MM.1S (cell line): ENCODE data around the gene GTPBP6.
"Not testable (repeated sequence)": the region's sequence is repeated elsewhere in the genome, so short reads cannot be mapped to it uniquely, and the experiment has no call there.

ENCODE experiments used
- DNase-seq: peaks from one replicate; pipeline ENCODE4 v3.0.0-alpha.2; 2015
- H2AFZ ChIP-seq: fragments of 300-600 bp; sonication (generic); 2 replicates; pipeline ENCODE4 v1.6.0; 2016; ENCODE audit warnings: antibody characterized with exemption, low read length
- H3F3A ChIP-seq: fragments of 300-600 bp; sonication (generic); 2 replicates; pipeline ENCODE4 v1.6.1; 2016; ENCODE audit warnings: mild to moderate bottlenecking, antibody characterized with exemption, low read length, moderate library complexity, mixed read lengths; ENCODE audit not compliant: insufficient read depth
- H3K27ac ChIP-seq: fragments of 300-600 bp; sonication (generic); 2 replicates; pipeline ENCODE4 v1.5.1; 2016; ENCODE audit warnings: mild to moderate bottlenecking, low read length
- H3K27me3 ChIP-seq: fragments of 300-600 bp; sonication (generic); replicated peaks from 2 replicates; pipeline ENCODE4 v1.6.0; 2016; ENCODE audit warnings: low read length; ENCODE audit not compliant: insufficient read depth
- H3K36me3 ChIP-seq: fragments of 300-600 bp; sonication (generic); replicated peaks from 2 replicates; pipeline ENCODE4 v1.6.1; 2016; ENCODE audit warnings: mild to moderate bottlenecking, low read length, mixed read lengths; ENCODE audit not compliant: insufficient read depth
- H3K4me1 ChIP-seq: fragments of 300-600 bp; sonication (generic); 2 replicates; pipeline ENCODE4 v1.6.1; 2016; ENCODE audit warnings: low read length, mixed read lengths
- H3K4me2 ChIP-seq: fragments of 300-600 bp; sonication (generic); 2 replicates; pipeline ENCODE4 v1.6.0; 2016; ENCODE audit warnings: low read depth, low read length
- H3K4me3 ChIP-seq: fragments of 300-600 bp; sonication (generic); 2 replicates; pipeline ENCODE4 v1.5.1; 2016; ENCODE audit warnings: low read length, mixed read lengths
- H3K79me2 ChIP-seq: fragments of 300-600 bp; sonication (generic); 2 replicates; pipeline ENCODE4 v1.6.1; 2016; ENCODE audit warnings: mixed run types, low read length, mixed read lengths
- H3K9ac ChIP-seq: fragments of 300-600 bp; sonication (generic); 2 replicates; pipeline ENCODE4 v1.6.1; 2016; ENCODE audit warnings: low read length, mixed read lengths
- H3K9me2 ChIP-seq: fragments of 300-600 bp; sonication (generic); replicated peaks from 2 replicates; pipeline ENCODE4 v1.6.1; 2016; ENCODE audit warnings: mild to moderate bottlenecking, low read length, mixed read lengths; ENCODE audit not compliant: insufficient read depth
- H3K9me3 ChIP-seq: fragments of 300-600 bp; sonication (generic); replicated peaks from 2 replicates; pipeline ENCODE4 v1.6.1; 2016; ENCODE audit warnings: mild to moderate bottlenecking, low read length, mixed read lengths; ENCODE audit not compliant: insufficient read depth
- H4K20me1 ChIP-seq: fragments of 300-600 bp; sonication (generic); 2 replicates; pipeline ENCODE4 v1.6.1; 2016; ENCODE audit warnings: mild to moderate bottlenecking, low read length, moderate library complexity, mixed read lengths; ENCODE audit not compliant: insufficient read depth
- CTCF ChIP-seq: fragments of 300-600 bp; sonication (generic); IDR thresholded peaks from 2 replicates; pipeline ENCODE4 v1.5.1; 2016; ENCODE audit warnings: antibody characterized with exemption, low read length, mixed read lengths
- EZH2 ChIP-seq: fragments of 300-600 bp; sonication (generic); optimal IDR thresholded peaks from 2 replicates; pipeline ENCODE3; 2017; ENCODE audit warnings: low read depth, mild to moderate bottlenecking, antibody characterized with exemption, low read length, mixed read lengths
- EZH2phosphoT487 ChIP-seq: fragments of 300-600 bp; sonication (generic); IDR thresholded peaks from 2 replicates; pipeline ENCODE4 v1.6.1; 2018; ENCODE audit warnings: antibody characterized with exemption, low read length

The GTPBP6 gene

GRCh38 chrX:307261-308111, 11.1 kb downstream of the GTPBP6 start:
- Histone ChIP-seq H3K36me3 (no peaks in the 10 kb centered on the region), H3K79me2 (no peaks in the 10 kb centered on the region), H4K20me1 (no peaks in the 10 kb centered on the region), H3K27me3 (no peaks in the 10 kb centered on the region), H3K4me1 (no peaks in the 10 kb centered on the region), H3K9ac (no peak overlapping the region), H2AFZ (no peak overlapping the region), H3K4me3 (no peak overlapping the region), H3F3A (no peaks in the 10 kb centered on the region), H3K9me3 (no peaks in the 10 kb centered on the region), H3K9me2 (no peaks in the 10 kb centered on the region), H3K4me2 (no peak overlapping the region), H3K27ac (no peak overlapping the region)
- DNase-seq, result no peak
- no peak for TF ChIP-seq CTCF
- TF ChIP-seq EZH2, result no peak
- no peak for TF ChIP-seq EZH2phosphoT487

GRCh38 chrX:306614-307251, 11.9 kb downstream of the GTPBP6 start:
- H4K20me1 ChIP-seq, H3K27me3 ChIP-seq, DNase-seq, H3K9me2 ChIP-seq, H3K4me2 ChIP-seq, H3K9ac ChIP-seq, H3K36me3 ChIP-seq, H3F3A ChIP-seq, H3K4me1 ChIP-seq, H3K9me3 ChIP-seq, H3K79me2 ChIP-seq, H3K27ac ChIP-seq, H3K4me3 ChIP-seq, H2AFZ ChIP-seq: not testable (repeated sequence)

GRCh38 chrX:305781-306613, 12.6 kb downstream of the GTPBP6 start:
- not testable (repeated sequence) for H3K9me3 ChIP-seq, H4K20me1 ChIP-seq, H2AFZ ChIP-seq, H3K27ac ChIP-seq, H3K9me2 ChIP-seq, DNase-seq, H3K4me1 ChIP-seq, H3K79me2 ChIP-seq, H3K9ac ChIP-seq, H3F3A ChIP-seq, H3K27me3 ChIP-seq, H3K4me3 ChIP-seq, H3K4me2 ChIP-seq, H3K36me3 ChIP-seq

- no peak overlapping the region for H2AFZ ChIP-seq
- H3K9me2 ChIP-seq, result no peaks in the 10 kb centered on the region
- H3K27me3 ChIP-seq, result no peaks in the 10 kb centered on the region
- H4K20me1 ChIP-seq, result no peaks in the 10 kb centered on the region
- H3K4me3 ChIP-seq, result no peak overlapping the region
- DNase-seq, result no peak
- H3K4me2 ChIP-seq, result no peak overlapping the region
- TF ChIP-seq CTCF (no peak), EZH2phosphoT487 (no peak), EZH2 (no peak)
- H3K9ac ChIP-seq, result no peak overlapping the region
- no peak overlapping the region for H3K27ac ChIP-seq
- no peaks in the 10 kb centered on the region for H3K9me3 ChIP-seq
- no peaks in the 10 kb centered on the region for H3K79me2 ChIP-seq
- H3K4me1 ChIP-seq, result no peaks in the 10 kb centered on the region
- no peaks in the 10 kb centered on the region for H3K36me3 ChIP-seq
- no peaks in the 10 kb centered on the region for H3F3A ChIP-seq
Observed at GRCh38 chrX:302975-303374, 15.6 kb downstream of the GTPBP6 start.
